SU-DHL-6 (cell line): ENCODE data around the gene SLC13A2.

ENCODE experiments used
- H2AFZ ChIP-seq: fragments of 200-600 bp; sonication (generic); 2 replicates; pipeline ENCODE4 v1.6.1; 2014; ENCODE audit warnings: low read depth, mild to moderate bottlenecking, moderate library complexity, mixed read lengths, antibody characterized with exemption, low read length; ENCODE audit not compliant: severe bottlenecking
- H3F3A ChIP-seq: fragments of 200-600 bp; shearing (Covaris generic); 2 replicates; pipeline ENCODE4 v1.6.0; 2016; ENCODE audit warnings: antibody characterized with exemption, mild to moderate bottlenecking; ENCODE audit not compliant: insufficient read depth
- H3K27ac ChIP-seq: fragments of 200-600 bp; sonication (generic); 2 replicates; pipeline ENCODE4 v1.5.1; 2016; ENCODE audit warnings: low read depth, mild to moderate bottlenecking, low read length, moderate library complexity, mixed read lengths
- H3K27me3 ChIP-seq: fragments of 200-600 bp; sonication (generic), shearing (Covaris generic); 2 replicates; pipeline ENCODE4 v1.6.0; 2014; ENCODE audit warnings: mild to moderate bottlenecking, low read length
- H3K36me3 ChIP-seq: fragments of 200-600 bp; sonication (generic); 2 replicates; pipeline ENCODE4 v1.6.1; 2014; ENCODE audit warnings: mild to moderate bottlenecking, low read length, mixed read lengths
- H3K4me2 ChIP-seq: fragments of 300-600, 200-600 bp; shearing (Covaris generic), sonication (generic); 2 replicates; pipeline ENCODE4 v1.6.0; 2014; ENCODE audit warnings: low read length, low read depth, mild to moderate bottlenecking; ENCODE audit not compliant: poor library complexity, severe bottlenecking
- H3K4me3 ChIP-seq: fragments of 200-600 bp; sonication (generic); 2 replicates; pipeline ENCODE4 v1.5.1; 2014; ENCODE audit warnings: antibody characterized with exemption, low read length, mild to moderate bottlenecking, mixed read lengths; ENCODE audit not compliant: insufficient read depth, poor library complexity, severe bottlenecking
- H3K79me2 ChIP-seq: fragments of 200-600 bp; sonication (generic); 2 replicates; pipeline ENCODE4 v1.6.1; 2014; ENCODE audit warnings: mild to moderate bottlenecking, low read length, moderate library complexity; ENCODE audit not compliant: insufficient read depth
- H3K9ac ChIP-seq: fragments of 200-600 bp; sonication (generic); 2 replicates; pipeline ENCODE4 v1.7.0; 2014; ENCODE audit warnings: mild to moderate bottlenecking, low read length
- H3K9me2 ChIP-seq: fragments of 200-600 bp; sonication (generic); replicated peaks from 2 replicates; pipeline ENCODE4 v1.6.1; 2014; ENCODE audit warnings: low read length; ENCODE audit not compliant: insufficient read depth
- H3K9me3 ChIP-seq: fragments of 200-600 bp; sonication (generic); 2 replicates; pipeline ENCODE4 v1.6.1; 2014; ENCODE audit warnings: low read length, mixed read lengths; ENCODE audit not compliant: insufficient read depth
- H4K20me1 ChIP-seq: fragments of 200-600 bp; sonication (generic); 2 replicates; pipeline ENCODE4 v1.6.1; 2014; ENCODE audit warnings: low read depth, mild to moderate bottlenecking, antibody characterized with exemption, low read length, moderate library complexity, mixed read lengths
- EZH2phosphoT487 ChIP-seq: fragments of 200-600 bp; sonication (generic), shearing (Covaris generic); conservative IDR thresholded peaks from 2 replicates; pipeline ENCODE4 v1.6.1; 2018; ENCODE audit warnings: mild to moderate bottlenecking, antibody characterized with exemption, low read length, moderate library complexity, mixed read lengths
- TF ChIP-seq, protein P1 (sequence below): fragments of 200-600 bp; sonication (generic); IDR thresholded peaks from one replicate; pipeline ENCODE4 v1.5.1; 2017; ENCODE audit warnings: antibody characterized with exemption, mild to moderate bottlenecking, low read length, moderate library complexity; ENCODE audit not compliant: insufficient read depth, poor library complexity, severe bottlenecking

SLC13A2 gene

DNA sequence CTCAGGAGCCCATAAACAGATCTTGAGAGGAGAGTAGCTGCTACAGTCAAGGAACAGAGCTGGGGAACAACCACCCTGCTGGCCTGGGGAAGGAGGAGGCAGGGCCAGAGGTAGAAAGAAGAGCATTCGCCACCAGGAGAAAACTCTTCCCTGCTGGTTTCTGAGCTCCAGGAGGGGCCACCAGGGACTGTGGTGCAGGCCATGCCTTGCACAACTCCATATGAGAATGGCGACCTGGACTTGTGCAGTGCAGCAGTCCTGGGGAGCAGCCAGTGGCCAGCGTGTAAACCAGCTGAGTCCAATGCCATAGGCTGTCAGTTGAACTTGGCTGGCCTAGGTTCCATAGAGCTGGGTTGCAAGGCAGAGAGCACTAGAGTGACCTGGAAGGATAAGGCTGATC is 11.6 kb downstream of the SLC13A2 start:
- Histone ChIP-seq H3K4me3 (no peak overlapping the region), H3F3A (no peaks in the 10 kb centered on the region), H2AFZ (no peak overlapping the region), H3K79me2 (no peaks in the 10 kb centered on the region), H3K4me2 (no peak overlapping the region), H3K36me3 (no peaks in the 10 kb centered on the region), H3K27ac (no peak overlapping the region), H3K27me3 (no peaks in the 10 kb centered on the region), H3K9me3 (no peaks in the 10 kb centered on the region), H4K20me1 (no peaks in the 10 kb centered on the region), H3K9me2 (no peaks in the 10 kb centered on the region), H3K9ac (no peak overlapping the region)
- TF ChIP-seq, protein P1, sequence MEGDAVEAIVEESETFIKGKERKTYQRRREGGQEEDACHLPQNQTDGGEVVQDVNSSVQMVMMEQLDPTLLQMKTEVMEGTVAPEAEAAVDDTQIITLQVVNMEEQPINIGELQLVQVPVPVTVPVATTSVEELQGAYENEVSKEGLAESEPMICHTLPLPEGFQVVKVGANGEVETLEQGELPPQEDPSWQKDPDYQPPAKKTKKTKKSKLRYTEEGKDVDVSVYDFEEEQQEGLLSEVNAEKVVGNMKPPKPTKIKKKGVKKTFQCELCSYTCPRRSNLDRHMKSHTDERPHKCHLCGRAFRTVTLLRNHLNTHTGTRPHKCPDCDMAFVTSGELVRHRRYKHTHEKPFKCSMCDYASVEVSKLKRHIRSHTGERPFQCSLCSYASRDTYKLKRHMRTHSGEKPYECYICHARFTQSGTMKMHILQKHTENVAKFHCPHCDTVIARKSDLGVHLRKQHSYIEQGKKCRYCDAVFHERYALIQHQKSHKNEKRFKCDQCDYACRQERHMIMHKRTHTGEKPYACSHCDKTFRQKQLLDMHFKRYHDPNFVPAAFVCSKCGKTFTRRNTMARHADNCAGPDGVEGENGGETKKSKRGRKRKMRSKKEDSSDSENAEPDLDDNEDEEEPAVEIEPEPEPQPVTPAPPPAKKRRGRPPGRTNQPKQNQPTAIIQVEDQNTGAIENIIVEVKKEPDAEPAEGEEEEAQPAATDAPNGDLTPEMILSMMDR = no peak
- no peak for TF ChIP-seq EZH2phosphoT487

DNA sequence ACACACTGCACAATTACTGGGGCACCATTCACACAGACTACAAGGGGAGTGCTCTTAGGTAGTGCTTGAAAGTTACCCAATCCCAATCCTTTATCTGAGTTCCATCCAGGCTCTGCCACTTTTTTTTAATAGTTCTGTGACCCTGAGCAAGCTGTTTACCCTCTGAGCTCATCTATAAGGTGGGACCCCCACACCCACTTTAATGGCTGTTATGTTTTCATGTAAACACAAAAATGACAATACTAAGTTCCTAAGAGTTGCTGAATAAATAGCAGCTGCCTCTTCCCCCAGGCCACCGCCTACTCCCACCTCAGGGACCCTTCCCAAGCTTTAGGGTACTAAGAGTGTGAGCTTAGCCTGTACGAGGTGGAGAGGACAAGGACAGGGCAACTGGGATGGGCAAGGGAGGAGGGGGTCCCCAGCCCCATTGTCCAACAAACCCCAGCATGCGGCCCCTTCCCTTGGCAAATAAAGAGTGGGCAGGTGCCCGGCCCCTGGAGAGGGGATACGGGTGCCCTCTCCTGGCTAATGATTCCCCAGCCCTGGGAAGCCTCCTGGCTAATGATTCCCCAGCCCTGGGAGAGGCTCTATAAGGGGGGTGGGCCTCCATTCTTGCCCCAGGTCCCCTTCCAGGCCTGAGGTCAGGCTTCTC is 14.6 kb downstream of the SLC13A2 start:
- no peaks in the 10 kb centered on the region for H3K27me3 ChIP-seq
- TF ChIP-seq, protein P1 = no peak
- TF ChIP-seq EZH2phosphoT487 = no peak
- no peaks in the 10 kb centered on the region for H3K36me3 ChIP-seq
- H3K27ac ChIP-seq = no peak overlapping the region
- H3K9ac ChIP-seq = no peak overlapping the region
- H3K9me3 ChIP-seq = no peaks in the 10 kb centered on the region
- no peaks in the 10 kb centered on the region for H3F3A ChIP-seq
- no peaks in the 10 kb centered on the region for H3K9me2 ChIP-seq
- no peak overlapping the region for H3K4me3 ChIP-seq
- H4K20me1 ChIP-seq = no peaks in the 10 kb centered on the region
- no peaks in the 10 kb centered on the region for H3K79me2 ChIP-seq
- no peak overlapping the region for H2AFZ ChIP-seq
- no peak overlapping the region for H3K4me2 ChIP-seq

DNA sequence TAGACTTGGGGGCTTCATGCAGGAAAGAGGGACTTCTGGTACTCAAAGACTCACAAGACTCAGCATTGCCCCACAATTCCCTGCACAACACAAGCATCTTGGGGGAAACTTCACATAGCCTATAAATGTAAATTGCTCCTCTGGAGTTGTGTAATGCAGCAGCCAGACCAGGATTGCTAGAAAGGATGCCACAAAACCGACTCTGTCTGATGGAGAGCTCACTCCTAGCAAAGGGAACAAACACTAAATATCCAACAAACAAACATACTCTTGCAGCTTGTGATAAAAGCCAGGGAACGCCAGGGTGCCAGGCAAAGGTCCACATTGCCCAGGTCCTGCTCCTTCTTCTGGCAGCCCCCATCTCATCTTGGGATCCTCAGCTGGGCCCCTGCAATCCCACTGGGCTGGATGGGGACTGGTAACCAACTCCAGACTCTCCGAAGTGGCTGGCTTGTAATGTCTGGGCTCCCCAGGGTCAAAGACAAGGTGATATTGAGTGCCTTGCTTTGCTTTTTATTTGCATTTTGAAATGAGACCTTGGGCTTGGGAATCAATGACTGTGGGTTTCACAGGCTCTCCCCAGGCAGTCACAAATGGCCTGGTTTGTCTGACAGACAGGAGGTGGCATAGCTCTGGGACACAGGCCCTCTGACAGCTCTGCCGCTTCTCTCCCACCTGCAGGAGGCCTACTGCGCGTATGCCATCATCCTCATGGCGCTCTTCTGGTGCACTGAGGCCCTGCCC is 15.3 kb downstream of the SLC13A2 start:
- Histone ChIP-seq H3K9ac (no peak overlapping the region), H3K79me2 (no peaks in the 10 kb centered on the region), H3K36me3 (no peaks in the 10 kb centered on the region), H3K27ac (no peak overlapping the region), H3K27me3 (no peaks in the 10 kb centered on the region), H3K4me3 (no peak overlapping the region), H3K4me2 (no peak overlapping the region), H3F3A (no peaks in the 10 kb centered on the region), H2AFZ (no peak overlapping the region), H3K9me3 (no peaks in the 10 kb centered on the region), H4K20me1 (no peaks in the 10 kb centered on the region), H3K9me2 (no peaks in the 10 kb centered on the region)
- TF ChIP-seq EZH2phosphoT487 = no peak
- TF ChIP-seq, protein P1 = no peak
